Fibroblast of pulmonary artery (primary cell): ENCODE data around the gene SLC51A.
A peak's percentile ranks its signal among the peaks of the same experiment; 100 is the strongest.

ENCODE experiments used
- DNase-seq: peaks from one replicate; pipeline ENCODE4 v3.0.0-alpha.2; 2010; ENCODE audit warnings: low read depth
- H3K4me3 ChIP-seq: replicated peaks from 2 replicates; pipeline ENCODE4 v1.5.1; 2011; ENCODE audit warnings: low read depth, mild to moderate bottlenecking, control low read depth, low read length, moderate library complexity
- CTCF ChIP-seq: IDR thresholded peaks from 2 replicates; pipeline ENCODE4 v1.5.1; 2011; ENCODE audit warnings: mild to moderate bottlenecking, control low read depth, low read length, inconsistent platforms; ENCODE audit errors: missing control alignments

SLC51A gene

DNA sequence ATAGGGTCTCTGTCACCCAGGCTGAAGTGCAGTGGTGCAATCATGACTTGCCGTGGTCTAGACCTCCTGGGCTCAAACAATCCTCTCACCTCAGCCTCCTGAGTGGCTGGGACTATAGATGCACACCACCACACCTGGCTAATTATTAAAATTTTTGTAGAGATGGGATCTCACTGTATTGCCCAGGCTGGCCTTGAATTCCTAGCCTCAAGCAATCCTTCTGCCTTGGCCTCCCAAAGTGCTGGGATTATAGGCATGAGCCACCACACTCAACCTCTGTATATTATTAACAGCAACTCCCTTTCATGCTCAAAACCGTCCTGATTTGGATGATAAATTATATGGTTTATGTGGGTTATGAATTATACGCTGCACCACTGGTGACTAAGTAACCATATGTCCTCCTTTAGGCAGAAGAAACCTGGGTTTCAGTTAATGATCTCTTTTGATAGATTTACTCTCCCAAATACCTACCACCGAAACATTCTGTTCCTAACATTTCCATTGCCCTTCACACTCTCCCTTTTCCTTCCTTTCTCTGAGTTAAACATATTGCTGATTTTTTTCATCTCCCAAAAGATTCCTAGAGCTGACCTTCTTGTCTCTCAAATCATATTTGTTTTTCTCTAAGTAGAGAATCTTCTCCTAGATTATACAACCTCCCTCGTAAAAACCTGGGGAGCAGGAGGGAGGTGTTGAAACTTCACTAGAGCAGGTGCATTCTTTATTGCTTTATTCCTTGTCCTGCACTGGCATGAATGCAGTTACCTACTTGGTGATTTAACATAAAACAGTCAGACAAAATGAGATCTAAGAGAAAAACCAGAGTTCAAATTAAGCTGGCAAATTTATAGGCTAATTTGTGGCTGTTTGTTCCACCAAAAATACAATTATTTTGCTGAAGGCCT lies 38.3 kb downstream of the SLC51A start:
- no peak for DNase-seq
- no peak for TF ChIP-seq CTCF
- H3K4me3 ChIP-seq, result no peak overlapping the region

DNA sequence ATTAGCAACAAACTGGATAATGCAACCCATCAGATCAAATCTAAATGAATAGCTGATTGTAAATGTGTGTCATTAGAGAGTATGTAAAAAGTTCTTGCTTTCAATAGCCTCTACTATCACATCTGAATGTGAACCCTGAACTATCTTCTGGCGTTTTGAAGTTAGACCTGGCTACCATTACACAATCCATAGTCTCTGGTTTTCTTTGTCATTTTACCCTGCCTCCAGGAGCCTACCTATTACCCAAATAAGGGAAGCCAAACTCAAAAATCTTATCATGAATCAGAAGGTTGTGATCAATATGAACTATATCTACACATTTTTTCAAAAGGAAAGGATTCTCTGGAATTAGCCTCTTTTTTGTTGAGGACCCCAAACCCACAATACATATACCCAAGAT lies 39.4 kb downstream of the SLC51A start:
- H3K4me3 ChIP-seq, result no peak overlapping the region
- TF ChIP-seq CTCF, result no peak
- DNase-seq, result no peak

GRCh38 chr3:196260784-196261183 lies 44.5 kb downstream of the SLC51A start:
- no peak for TF ChIP-seq CTCF

DNA sequence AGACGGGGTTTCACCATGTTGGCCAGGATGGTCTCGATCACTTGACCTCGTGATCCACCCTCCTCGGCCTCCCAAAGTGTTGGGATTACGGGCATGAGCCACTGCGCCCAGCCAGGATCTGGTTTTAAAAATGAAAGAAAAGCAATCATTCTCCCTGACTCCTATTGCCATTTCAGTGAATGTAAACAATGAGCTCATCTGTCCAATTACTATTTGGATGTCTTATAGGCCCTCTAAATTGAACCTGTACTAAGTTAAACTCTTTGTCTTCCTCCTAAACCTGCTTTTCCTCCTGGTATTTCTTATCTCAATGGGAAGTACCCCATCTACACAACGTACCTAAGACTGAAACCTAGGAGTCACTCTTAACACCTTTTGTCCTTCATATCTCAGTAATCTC lies 47.5 kb downstream of the SLC51A start:
- H3K4me3 ChIP-seq, result no peak overlapping the region
- no peak for DNase-seq
- TF ChIP-seq CTCF, result no peak

More at GRCh38 chr3:196260784-196261183, 44.5 kb downstream of the SLC51A start:
- no peak overlapping the region for H3K4me3 ChIP-seq
- DNase-seq, result no peak

GRCh38 chr3:196268284-196269163 lies 52.2 kb downstream of the SLC51A start:
- peak; percentile 84 for DNase-seq
- H3K4me3 ChIP-seq, result no peak overlapping the region
- no peak for TF ChIP-seq CTCF

- TF ChIP-seq CTCF, result no peak
- no peak overlapping the region for H3K4me3 ChIP-seq
- DNase-seq, result no peak
Observed at GRCh38 chr3:196270499-196270898, 54.2 kb downstream of the SLC51A start.
